ENCODE results near the gene ZNF577.

The ZNF577 gene

DNA sequence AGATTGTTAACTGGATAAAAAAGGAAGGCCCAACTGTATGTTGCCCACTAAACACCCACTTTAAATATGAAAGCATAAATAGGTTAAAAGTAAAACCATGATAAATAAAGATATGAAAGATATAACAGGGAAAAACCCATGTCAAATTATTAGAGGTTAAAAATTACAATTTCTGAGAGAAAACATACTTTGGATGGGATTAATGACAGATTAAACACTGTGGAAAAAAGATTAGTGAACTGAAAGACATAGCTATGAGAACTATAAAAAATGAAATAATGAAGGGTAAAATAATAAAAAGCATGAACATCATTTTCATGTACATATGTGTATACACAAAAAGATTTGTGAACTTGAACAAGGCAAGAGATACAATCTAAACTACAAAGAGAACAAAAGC, 2.2 kb upstream of the ZNF577 start:
- no peaks in the 10 kb centered on the region for H3K27me3 Mint-ChIP-seq (ENCODE audit: low read depth)
- peaks cover 14% of the 10 kb centered on the region for H3K4me1 Mint-ChIP-seq

GRCh38 chr19:51884713-51885112, 3.0 kb downstream of the ZNF577 start:
- Mint-ChIP-seq H3K27ac (no peak overlapping the region), H3K36me3 (ENCODE audit: low read depth) (peaks cover 80% of the 10 kb centered on the region), H3K4me3 (peak overlapping the region in 1 of 3 experiments; percentile 15), H3K4me1 (peaks cover 14% of the 10 kb centered on the region), H3K9me3 (peaks cover 45% of the 10 kb centered on the region), H3K27me3 (ENCODE audit: low read depth) (no peaks in the 10 kb centered on the region)
- no peak for TF ChIP-seq CTCF (IDR thresholded peaks at IDR 0.05; ENCODE audit: unreplicated experiment in 3 of 3)

More for the DNA sequence above, 2.2 kb upstream of the ZNF577 start:
- H3K27ac Mint-ChIP-seq, result no peak overlapping the region
- peaks cover 94% of the 10 kb centered on the region for H3K36me3 Mint-ChIP-seq (ENCODE audit: low read depth)
- TF ChIP-seq CTCF (IDR thresholded peaks at IDR 0.05; ENCODE audit: unreplicated experiment in 3 of 3), result no peak
- H3K9me3 Mint-ChIP-seq, result peaks cover 67% of the 10 kb centered on the region
- no peak overlapping the region for H3K4me3 Mint-ChIP-seq

DNA sequence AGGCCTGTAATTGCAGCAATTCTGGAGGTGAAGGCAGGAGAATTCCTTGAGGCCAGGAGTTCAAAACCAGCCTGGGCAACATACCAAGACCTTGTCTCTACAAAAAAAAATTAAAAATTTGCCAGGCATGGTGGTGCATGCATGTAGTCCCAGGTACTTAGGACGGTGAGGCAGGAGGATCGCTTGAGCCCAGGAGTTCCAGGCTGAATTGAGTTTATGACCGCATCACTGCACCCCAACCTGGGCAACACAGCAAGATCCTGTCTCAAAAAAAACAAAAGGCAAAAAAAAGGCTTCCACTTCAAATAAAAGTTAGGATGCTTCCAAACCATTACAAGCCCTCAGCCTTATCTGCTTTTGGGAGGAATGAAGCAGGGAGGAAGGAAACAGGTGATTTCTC, 5.2 kb downstream of the ZNF577 start:
- H3K36me3 Mint-ChIP-seq (ENCODE audit: low read depth), result peaks cover 80% of the 10 kb centered on the region
- TF ChIP-seq CTCF (IDR thresholded peaks at IDR 0.05; ENCODE audit: unreplicated experiment in 3 of 3), result no peak

GRCh38 chr19:51873097-51873496, 14.7 kb downstream of the ZNF577 start:
- TF ChIP-seq CTCF (IDR thresholded peaks at IDR 0.05; ENCODE audit: unreplicated experiment in 3 of 3), result no peak
- no peaks in the 10 kb centered on the region for H3K4me1 Mint-ChIP-seq
- peaks cover 99% of the 10 kb centered on the region for H3K36me3 Mint-ChIP-seq (ENCODE audit: low read depth)

More for the DNA sequence above, 5.2 kb downstream of the ZNF577 start:
- Mint-ChIP-seq H3K4me1 (peaks cover 5% of the 10 kb centered on the region), H3K27ac (no peak overlapping the region), H3K9me3 (peaks cover 42% of the 10 kb centered on the region), H3K27me3 (ENCODE audit: low read depth) (no peaks in the 10 kb centered on the region), H3K4me3 (no peak overlapping the region)

DNA sequence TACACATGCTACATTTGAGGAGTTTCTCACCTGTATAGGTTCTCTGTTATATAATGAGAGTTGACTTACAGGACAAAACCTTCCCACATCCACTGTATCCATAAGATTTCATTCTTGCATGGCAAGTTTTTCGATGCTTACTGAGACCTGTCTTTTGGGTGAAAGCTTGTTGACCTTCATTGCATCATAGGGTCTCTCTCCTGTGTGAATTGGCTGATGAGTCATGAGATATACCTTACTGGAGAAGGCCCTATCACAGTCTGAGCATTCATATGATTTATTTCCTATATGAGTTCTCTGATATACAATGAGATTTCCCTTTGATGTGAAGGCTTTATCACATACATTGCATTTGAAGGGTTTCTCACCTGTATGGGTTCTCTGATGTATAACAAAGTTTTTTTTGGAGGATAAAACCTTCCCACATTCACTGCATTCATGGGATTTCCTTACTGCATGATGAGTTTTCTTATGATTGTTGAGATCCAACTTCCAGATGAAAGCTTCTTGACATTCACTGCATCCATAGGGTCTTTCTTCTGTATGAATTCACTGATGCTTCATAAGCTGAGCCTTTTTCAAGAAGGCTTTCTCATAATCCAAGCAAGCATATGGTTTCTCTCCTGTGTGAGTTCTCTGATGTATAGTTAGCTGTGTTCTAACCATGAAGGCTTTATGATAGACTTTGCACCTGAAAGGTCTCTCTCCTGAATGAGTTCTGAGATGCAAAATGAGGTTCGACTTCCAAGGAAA, 25.7 kb downstream of the ZNF577 start:
- no peak for TF ChIP-seq CTCF (IDR thresholded peaks at IDR 0.05; ENCODE audit: unreplicated experiment in 3 of 3)
- H3K9me3 Mint-ChIP-seq, result peaks cover 68% of the 10 kb centered on the region
- H3K4me1 Mint-ChIP-seq, result no peaks in the 10 kb centered on the region
- H3K4me3 Mint-ChIP-seq, result no peak overlapping the region
- H3K27me3 Mint-ChIP-seq (ENCODE audit: low read depth), result no peaks in the 10 kb centered on the region
- no peak overlapping the region for H3K27ac Mint-ChIP-seq
- H3K36me3 Mint-ChIP-seq (ENCODE audit: low read depth), result peaks cover 72% of the 10 kb centered on the region

More at GRCh38 chr19:51873097-51873496, 14.7 kb downstream of the ZNF577 start:
- H3K9me3 Mint-ChIP-seq, result peaks cover 92% of the 10 kb centered on the region
- H3K27me3 Mint-ChIP-seq (ENCODE audit: low read depth), result no peaks in the 10 kb centered on the region
- no peak overlapping the region for H3K27ac Mint-ChIP-seq
- no peak overlapping the region for H3K4me3 Mint-ChIP-seq

DNA sequence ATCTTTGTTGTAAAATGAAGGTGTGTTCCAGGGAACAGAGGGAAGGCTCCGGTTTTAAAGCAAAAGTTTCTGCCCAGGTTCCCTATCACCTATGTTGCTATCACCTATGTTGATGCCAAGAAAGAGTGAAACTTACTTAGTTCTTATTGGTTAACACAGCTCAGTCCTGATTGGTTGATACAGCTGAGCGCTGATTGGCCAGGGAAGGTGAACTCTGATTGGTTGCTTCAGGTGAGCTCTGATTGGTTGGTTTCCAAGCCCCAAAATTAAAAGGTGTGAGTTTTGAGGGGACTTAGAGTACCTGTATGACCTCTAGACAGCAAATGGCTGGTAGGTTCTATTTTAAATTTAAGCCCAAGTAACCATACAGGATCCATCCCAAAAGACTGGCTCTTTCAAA, 50.6 kb downstream of the ZNF577 start:
- Mint-ChIP-seq H3K27me3 (ENCODE audit: low read depth) (no peaks in the 10 kb centered on the region), H3K36me3 (ENCODE audit: low read depth) (no peaks in the 10 kb centered on the region), H3K4me3 (no peak overlapping the region), H3K9me3 (peaks cover 24% of the 10 kb centered on the region), H3K4me1 (no peaks in the 10 kb centered on the region), H3K27ac (no peak overlapping the region)
- no peak for TF ChIP-seq CTCF (IDR thresholded peaks at IDR 0.05; ENCODE audit: unreplicated experiment in 3 of 3)

Measured in nephron (organoid).